Activated naive CD4-positive, alpha-beta T cell treated with anti-CD3 and anti-CD28 coated beads, Interleukin-2, amount 50 U/mL, for 72 hours (primary cell): ENCODE measurements around the gene TTC28. TPM values are rescaled to one million over a fixed set of nuclear protein-coding genes. Genes with fewer than 3 reads are reported as not detected.
"Not testable (repeated sequence)": the region's sequence is repeated elsewhere in the genome, so short reads cannot be mapped to it uniquely, and the experiment has no call there.

Source experiments
- ATAC-seq, 2 donors: fragments of 150-1000 bp; cut with Tn5 transposase; 2 replicates each; pipeline ENCODE4 v1.10.0; 2021; ENCODE audit warnings: mild to moderate bottlenecking in 2 of 2, moderate library complexity in 2 of 2
- DNase-seq, 2 donors: peaks; one replicate each; pipeline ENCODE4 v3.0.0; 2021 to 2022; ENCODE audit warnings: low spot score in 2 of 2
- H3K27ac Mint-ChIP-seq, 2 donors: one replicate each; pipeline ENCODE4 v1.8.0; 2022; ENCODE audit warnings: mild to moderate bottlenecking in 2 of 2, mixed read lengths in 2 of 2
- H3K36me3 Mint-ChIP-seq, 2 donors: one replicate each; pipeline ENCODE4 v1.8.0; 2022; ENCODE audit warnings: mixed read lengths in 2 of 2
- H3K9me3 Mint-ChIP-seq, 2 donors: one replicate each; pipeline ENCODE4 v1.8.0; 2022; ENCODE audit warnings: mixed read lengths in 2 of 2
- total RNA-seq, 2 donors: library from RNA; stranded (reverse); gene quantifications; one replicate each; pipeline ENCODE4 v1.2.3, GENCODE V29; 2022

Gene TTC28
- total RNA-seq, 2 donors from 2014 or later: 0.66 to 8.5 TPM

GRCh38 chr22:28500006-28500405 lies 179.6 kb downstream of the TTC28 start:
- ATAC-seq (no peak), DNase-seq (no peak)
- Mint-ChIP-seq H3K36me3 (no peaks in the 10 kb centered on the region), H3K27ac (no peak overlapping the region), H3K9me3 (no peaks in the 10 kb centered on the region)

DNA sequence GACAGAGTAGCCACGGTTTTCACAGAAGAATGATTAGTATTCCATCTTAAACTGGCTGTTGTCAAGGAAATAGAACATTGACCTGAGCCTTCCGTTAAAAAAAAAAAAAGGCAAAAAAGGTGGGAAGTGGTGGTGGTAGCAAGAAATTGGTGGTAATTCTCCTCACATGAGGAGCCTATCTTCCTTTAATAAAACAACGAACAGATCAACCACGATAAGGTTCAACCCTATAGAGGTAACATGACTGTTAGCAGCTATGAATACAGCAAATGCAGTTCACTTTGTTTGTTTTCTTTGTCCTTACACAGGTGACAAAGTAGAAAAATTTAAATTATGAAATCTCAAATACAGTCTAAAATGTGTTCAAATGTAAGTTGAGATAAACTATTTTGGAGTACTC lies 181.6 kb downstream of the TTC28 start:
- ATAC-seq (no peak), DNase-seq (no peak)
- Mint-ChIP-seq H3K9me3 (no peaks in the 10 kb centered on the region), H3K27ac (no peak overlapping the region), H3K36me3 (no peaks in the 10 kb centered on the region)

DNA sequence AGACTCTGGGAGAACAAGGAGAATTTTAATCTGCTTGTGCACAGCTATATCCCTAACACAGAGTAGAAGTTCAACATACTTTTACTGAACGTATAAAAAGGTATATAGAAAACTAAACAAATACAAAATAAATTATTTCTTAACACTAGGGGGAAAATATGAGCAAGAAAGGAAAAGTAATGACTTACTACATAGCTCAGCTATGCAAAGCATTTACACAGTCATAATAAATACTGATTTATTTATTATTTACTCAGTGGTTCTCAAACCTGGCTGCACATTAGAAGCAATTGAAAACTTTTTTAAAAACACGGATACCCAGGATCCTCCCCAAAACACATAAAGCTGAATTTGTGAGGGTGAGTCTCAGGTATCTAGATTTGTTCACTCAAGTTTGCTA lies 182.5 kb downstream of the TTC28 start:
- Mint-ChIP-seq H3K36me3 (no peaks in the 10 kb centered on the region), H3K9me3 (no peaks in the 10 kb centered on the region), H3K27ac (no peak overlapping the region)
- ATAC-seq (no peak), DNase-seq (no peak)

- not testable (repeated sequence) for H3K9me3 Mint-ChIP-seq, H3K36me3 Mint-ChIP-seq, DNase-seq, H3K27ac Mint-ChIP-seq, ATAC-seq
Measured at GRCh38 chr22:28491289-28491688, 188.4 kb downstream of the TTC28 start.

- DNase-seq: no peak
- ATAC-seq: no peak
- Mint-ChIP-seq H3K9me3 (no peaks in the 10 kb centered on the region), H3K36me3 (no peaks in the 10 kb centered on the region), H3K27ac (no peak overlapping the region)
Measured at GRCh38 chr22:28488825-28489224, 190.8 kb downstream of the TTC28 start.

GRCh38 chr22:28484662-28485061 lies 195.0 kb downstream of the TTC28 start:
- no peak overlapping the region for H3K27ac Mint-ChIP-seq
- no peaks in the 10 kb centered on the region for H3K36me3 Mint-ChIP-seq

GRCh38 chr22:28481725-28482124 lies 197.9 kb downstream of the TTC28 start:
- DNase-seq: no peak
- Mint-ChIP-seq H3K27ac (no peak overlapping the region), H3K9me3 (no peaks in the 10 kb centered on the region), H3K36me3 (no peaks in the 10 kb centered on the region)
- no peak for ATAC-seq

More at GRCh38 chr22:28484662-28485061, 195.0 kb downstream of the TTC28 start:
- DNase-seq (no peak), ATAC-seq (no peak)
- H3K9me3 Mint-ChIP-seq: no peaks in the 10 kb centered on the region

DNA sequence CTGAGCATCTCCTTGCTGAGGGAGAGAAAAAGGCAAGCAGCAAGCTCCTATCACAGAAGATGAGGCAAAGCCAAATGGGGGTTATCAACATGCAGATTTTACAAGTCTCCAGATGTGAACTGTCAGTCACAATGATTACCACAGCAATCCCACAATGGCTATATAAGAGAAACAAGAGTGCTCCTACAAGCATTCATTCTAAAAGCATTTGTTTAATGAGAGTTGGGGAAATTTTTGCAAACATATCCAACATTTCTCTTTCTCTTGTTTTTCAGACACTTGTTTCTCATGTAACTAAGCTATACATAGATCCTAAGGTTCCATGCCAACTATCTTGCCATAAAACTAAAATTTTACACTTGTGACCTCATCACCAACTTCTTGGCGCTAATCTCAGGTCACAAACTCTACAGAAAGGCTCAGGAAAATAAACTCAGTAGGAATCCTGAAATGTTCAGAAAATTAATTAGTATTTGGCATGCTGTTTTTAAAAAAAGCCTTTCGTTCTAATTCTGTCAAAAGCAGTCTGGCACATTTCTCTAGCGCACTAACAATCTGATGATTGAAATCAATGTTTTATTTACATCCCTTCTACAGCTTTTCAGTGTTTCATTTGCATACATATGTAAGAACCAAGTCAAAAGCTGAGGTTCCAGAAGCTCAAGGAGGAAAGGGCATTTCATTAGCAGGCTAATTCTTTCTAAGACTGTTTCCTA lies 199.5 kb downstream of the TTC28 start:
- no peak for DNase-seq
- no peaks in the 10 kb centered on the region for H3K36me3 Mint-ChIP-seq
- no peaks in the 10 kb centered on the region for H3K9me3 Mint-ChIP-seq
- no peak for ATAC-seq
- no peak overlapping the region for H3K27ac Mint-ChIP-seq

DNA sequence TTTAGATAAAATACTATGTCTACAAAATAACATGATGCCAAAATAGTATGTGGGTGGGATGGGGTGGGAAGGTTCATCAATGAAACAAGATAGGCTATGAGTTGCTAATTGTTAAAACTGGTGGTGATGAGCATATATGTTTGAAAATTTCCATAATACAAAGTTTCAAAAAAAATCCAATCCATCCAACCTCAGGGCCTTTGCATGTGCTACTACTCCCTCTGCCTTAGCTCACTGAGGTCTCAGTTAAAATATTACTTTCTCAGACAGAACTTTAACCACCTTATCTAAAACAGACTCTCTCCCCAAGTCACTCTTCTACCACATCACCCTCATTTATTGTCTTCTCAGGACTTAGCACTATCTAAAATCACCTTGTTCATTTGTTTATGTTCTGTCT lies 201.1 kb downstream of the TTC28 start:
- no peaks in the 10 kb centered on the region for H3K9me3 Mint-ChIP-seq
- no peak overlapping the region for H3K27ac Mint-ChIP-seq
- H3K36me3 Mint-ChIP-seq: no peaks in the 10 kb centered on the region
- DNase-seq (no peak), ATAC-seq (no peak)

DNA sequence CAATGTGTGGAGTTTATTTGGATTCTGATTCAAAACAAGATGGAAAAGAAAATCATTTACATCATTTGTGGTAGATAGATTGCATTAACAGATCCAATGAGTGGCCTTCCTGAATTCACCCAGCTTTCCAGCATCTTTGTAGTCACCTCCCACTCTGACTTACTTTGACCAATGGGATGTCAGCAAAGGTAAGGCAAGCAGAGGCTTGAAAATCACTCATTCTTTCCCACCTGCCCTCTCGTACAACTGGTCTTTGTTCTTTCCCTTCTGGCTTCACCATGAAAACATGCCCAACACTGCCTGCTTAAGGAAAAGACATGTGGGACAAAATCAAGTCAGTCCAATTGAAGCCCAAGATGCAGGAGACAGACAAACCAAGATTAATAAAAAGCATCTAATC lies 202.1 kb downstream of the TTC28 start:
- DNase-seq (no peak), ATAC-seq (no peak)
- Mint-ChIP-seq H3K36me3 (no peaks in the 10 kb centered on the region), H3K9me3 (no peaks in the 10 kb centered on the region), H3K27ac (no peak overlapping the region)

DNA sequence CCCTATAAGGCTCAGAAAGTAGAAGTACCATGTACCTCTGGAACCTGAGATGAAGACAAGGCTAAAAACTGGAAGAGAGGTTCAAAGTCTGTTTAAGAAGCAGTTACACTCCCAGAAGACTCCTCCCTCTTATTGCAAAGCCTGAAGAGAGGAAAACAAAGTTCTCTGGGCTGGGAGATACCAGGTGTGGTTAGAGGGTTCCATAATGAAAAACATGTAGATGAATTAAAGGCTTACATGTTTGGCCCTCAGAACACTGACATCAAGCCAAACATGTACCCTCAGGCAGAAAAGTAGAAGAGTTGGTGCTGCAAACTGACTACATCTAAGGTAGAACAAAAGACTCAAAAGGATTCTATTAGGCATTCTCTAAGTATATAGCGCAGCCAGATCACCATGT lies 205.3 kb downstream of the TTC28 start:
- DNase-seq (no peak), ATAC-seq (no peak)
- H3K9me3 Mint-ChIP-seq: no peaks in the 10 kb centered on the region
- no peaks in the 10 kb centered on the region for H3K36me3 Mint-ChIP-seq
- H3K27ac Mint-ChIP-seq: no peak overlapping the region

DNA sequence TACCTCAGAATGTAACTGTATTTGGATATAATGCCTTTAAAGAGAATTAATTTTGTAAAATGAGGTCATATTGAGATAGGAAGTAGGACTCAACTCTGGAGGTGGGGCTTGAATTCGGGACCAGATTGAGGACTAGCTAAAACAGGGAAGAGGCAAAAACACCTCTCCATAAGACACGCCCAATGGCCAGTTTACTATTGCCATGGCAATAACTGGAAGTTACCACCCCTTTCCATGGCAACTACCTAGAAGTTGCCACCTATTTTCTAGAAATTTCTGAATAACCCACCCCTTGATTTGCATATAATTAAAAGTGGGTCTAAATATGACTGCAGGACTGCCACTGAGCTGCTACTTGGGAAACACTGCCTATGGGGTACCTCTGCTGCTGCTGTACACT lies 206.4 kb downstream of the TTC28 start:
- no peaks in the 10 kb centered on the region for H3K36me3 Mint-ChIP-seq
- ATAC-seq (no peak), DNase-seq (no peak)
- no peaks in the 10 kb centered on the region for H3K9me3 Mint-ChIP-seq
- no peak overlapping the region for H3K27ac Mint-ChIP-seq

- not testable (repeated sequence) for H3K9me3 Mint-ChIP-seq, DNase-seq, ATAC-seq, H3K36me3 Mint-ChIP-seq, H3K27ac Mint-ChIP-seq
Measured at GRCh38 chr22:28467055-28467454, 212.6 kb downstream of the TTC28 start.

DNA sequence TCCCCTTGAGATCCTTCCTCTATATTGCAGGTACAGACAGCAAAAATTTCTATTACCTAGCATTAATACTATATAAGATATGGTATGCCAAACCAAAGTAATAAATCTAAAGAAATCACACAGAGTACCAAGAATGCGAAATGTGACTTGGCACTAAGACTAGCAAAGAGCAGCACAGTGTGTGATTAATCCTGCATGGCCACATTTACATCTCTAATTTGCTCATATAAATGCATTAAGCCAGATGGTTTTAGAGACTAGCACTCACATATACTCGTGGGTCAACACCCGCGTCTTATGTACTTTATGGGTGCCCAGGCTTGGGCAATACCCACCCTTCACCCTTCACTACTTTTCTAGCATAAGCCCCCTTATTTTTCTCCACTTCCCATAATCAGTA lies 213.2 kb downstream of the TTC28 start:
- no peak for ATAC-seq
- Mint-ChIP-seq H3K36me3 (no peaks in the 10 kb centered on the region), H3K27ac (no peak overlapping the region), H3K9me3 (peaks cover 0 to 8% of the 10 kb centered on the region in 2 donors)
- DNase-seq: no peak

- no peak for ATAC-seq
- H3K9me3 Mint-ChIP-seq: peaks cover 0 to 8% of the 10 kb centered on the region in 2 donors
- H3K27ac Mint-ChIP-seq: no peak overlapping the region
- H3K36me3 Mint-ChIP-seq: no peaks in the 10 kb centered on the region
- DNase-seq: no peak
Measured at GRCh38 chr22:28465841-28466240, 213.8 kb downstream of the TTC28 start.

GRCh38 chr22:28464127-28464526 lies 215.5 kb downstream of the TTC28 start:
- no peaks in the 10 kb centered on the region for H3K36me3 Mint-ChIP-seq
- DNase-seq (no peak), ATAC-seq (no peak)

GRCh38 chr22:28463408-28463807 lies 216.2 kb downstream of the TTC28 start:
- H3K36me3 Mint-ChIP-seq, H3K27ac Mint-ChIP-seq, DNase-seq, H3K9me3 Mint-ChIP-seq, ATAC-seq: not testable (repeated sequence)

More at GRCh38 chr22:28464127-28464526, 215.5 kb downstream of the TTC28 start:
- peaks cover 0 to 8% of the 10 kb centered on the region in 2 donors for H3K9me3 Mint-ChIP-seq
- H3K27ac Mint-ChIP-seq: no peak overlapping the region

DNA sequence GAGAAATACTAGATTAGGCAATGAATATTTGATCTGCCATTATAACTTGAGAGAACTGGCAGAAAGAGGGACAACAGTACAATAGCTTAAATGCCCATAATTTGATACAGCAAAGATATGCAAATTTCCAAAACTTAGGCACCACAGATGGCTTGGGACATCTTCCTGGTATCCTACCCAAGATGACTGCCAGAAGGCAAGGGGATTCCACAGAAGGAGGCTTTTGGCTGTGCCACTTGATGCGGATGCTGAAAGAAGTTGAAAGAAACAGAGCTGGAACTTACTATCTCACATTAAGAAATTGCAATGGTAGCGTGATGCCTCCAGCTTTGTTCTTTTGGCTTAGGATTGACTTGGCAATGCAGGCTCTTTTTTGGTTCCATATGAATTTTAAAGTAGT lies 216.7 kb downstream of the TTC28 start:
- Mint-ChIP-seq H3K36me3 (no peaks in the 10 kb centered on the region), H3K9me3 (peaks cover 0 to 8% of the 10 kb centered on the region in 2 donors), H3K27ac (no peak overlapping the region)
- DNase-seq (no peak), ATAC-seq (no peak)
